ENCODE data around the gene CORIN. TPM values are rescaled to one million over a fixed set of nuclear protein-coding genes. Genes with fewer than 3 reads are reported as not detected.

Gene CORIN
- polyA plus RNA-seq (ENCODE audit: insufficient read length) = 1.4 TPM

DNA sequence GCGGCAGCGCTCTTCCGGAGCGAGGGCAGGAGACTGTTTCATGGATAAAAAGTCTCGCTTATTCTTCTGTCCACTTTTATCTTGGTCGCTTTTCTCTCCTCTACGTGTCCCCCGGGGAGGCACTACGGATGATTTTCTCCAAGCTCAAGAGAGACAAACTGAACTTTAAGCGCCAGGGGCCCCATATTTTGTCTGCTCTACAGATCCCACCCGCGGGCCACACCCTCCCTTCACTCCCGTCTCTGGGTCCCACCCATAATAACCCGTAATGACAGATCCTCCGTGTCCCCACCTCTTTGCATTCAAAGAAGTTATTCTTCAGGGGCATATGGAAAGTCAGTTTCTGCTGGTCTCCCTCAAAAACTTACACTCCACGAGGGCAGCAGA lies at the start of gene CORIN:
Gene CORIN (minus strand): TSS at position 160 of the 387 bp plus-strand sequence. CDS start 118 bp downstream, at position 42.
- DNase-seq (ENCODE audit: low read depth) = no peak

DNA sequence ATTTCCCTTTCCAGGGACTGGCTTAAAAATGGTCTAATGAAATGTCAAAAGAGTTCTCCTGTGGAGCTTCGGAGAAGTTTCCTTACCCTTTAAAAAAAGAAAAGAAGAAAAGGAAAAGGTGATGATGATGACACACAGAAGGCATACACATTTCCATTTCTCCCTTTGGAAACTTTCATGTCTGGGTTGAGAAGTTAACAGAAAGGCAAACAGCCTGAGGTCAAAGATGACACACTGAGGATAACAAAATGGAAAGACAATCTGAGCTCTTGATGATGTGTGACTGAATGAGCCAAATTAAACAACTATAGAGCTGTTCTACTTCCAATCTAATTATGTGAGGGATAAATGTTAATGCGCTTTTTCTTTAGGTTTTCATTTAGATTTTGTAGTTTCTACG lies 44.4 kb upstream of the CORIN start:
- DNase-seq (ENCODE audit: low read depth) = no peak

DNA sequence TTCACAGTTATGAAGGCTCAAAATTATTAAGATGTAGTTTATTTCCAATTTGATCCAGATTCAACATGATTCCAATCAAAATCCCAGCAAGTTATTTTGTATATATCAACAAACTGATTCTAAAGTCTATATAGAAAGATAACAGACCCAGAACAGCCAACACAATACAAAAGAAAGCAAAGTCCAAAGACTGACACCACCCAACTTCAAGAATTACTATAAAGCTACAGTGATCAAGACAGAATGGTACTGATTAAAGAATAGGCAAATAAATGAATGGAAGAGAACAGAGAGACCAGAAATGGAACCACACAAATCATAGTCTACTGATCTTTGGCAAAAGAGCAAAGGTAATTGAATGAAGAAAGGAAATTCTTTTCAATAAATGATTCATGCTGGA lies 41.6 kb upstream of the CORIN start:
- no peak for DNase-seq (ENCODE audit: low read depth)

GRCh38 chr4:47876784-47877546 lies 39.1 kb upstream of the CORIN start:
- no peak for DNase-seq (ENCODE audit: low read depth)

- DNase-seq (ENCODE audit: low read depth) = no peak
These were observed 38.4 kb upstream of the CORIN start for GRCh38 chr4:47876310-47876709.

- no peak for DNase-seq (ENCODE audit: low read depth)
These were observed 36.1 kb upstream of the CORIN start for GRCh38 chr4:47873877-47874541.

DNA sequence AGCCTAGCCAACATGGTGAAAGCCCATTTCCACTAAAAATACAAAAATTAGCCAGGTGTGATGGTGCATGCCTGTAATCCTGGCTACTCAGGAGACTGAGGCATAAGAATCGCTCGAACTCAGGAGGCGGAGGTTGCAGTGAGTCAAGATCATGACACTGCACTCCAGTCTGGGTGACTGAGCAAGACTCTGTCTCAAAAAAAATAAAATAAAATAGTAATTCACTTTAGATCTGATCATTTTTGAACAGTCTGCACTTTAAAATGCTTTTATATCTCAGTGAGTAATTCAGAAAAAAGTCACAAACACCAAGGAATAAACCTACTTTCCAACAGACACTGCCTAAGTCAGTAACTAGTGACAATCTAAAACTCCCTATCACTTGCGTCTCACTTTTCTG lies 25.6 kb upstream of the CORIN start:
- no peak for DNase-seq (ENCODE audit: low read depth)

DNA sequence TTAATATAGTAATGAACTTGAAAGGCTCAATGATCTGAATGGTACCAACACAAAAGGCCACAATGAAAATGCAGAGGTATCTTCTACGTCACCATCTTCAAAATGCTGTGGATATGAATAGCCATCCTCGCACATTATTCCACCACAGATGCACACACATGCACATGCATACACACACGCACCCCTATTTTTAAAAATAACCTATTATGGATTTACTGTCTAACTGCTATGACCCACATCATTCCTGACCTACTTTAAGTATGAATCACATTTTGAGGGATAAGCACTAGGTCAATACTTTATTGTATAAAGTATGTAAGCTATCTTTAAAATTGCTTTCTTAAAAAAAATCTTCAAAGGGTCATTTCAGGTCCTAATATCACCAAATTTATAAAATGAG lies 24.4 kb upstream of the CORIN start:
- DNase-seq (ENCODE audit: low read depth) = no peak

GRCh38 chr4:47860305-47860704 lies 22.4 kb upstream of the CORIN start:
- DNase-seq (ENCODE audit: low read depth) = no peak

DNA sequence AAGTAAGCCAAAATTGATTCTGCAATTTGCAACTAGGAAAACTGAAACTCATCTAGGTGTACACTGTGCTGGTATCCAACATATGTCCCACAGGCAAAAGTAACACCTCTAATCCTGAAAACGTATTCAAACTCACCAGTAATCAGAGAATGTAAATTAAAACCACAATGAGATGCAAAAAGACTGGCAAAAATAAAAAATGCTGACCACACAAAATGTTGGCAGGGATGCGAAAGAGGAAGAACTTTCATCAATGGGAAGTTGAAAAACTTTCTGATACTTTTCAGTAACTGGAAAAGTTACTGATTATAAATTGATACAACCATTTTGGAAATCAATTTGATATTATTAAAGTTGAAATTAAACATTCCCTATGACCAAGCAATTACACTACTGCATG lies 20.1 kb upstream of the CORIN start:
- no peak for DNase-seq (ENCODE audit: low read depth)

- no peak for DNase-seq (ENCODE audit: low read depth)
These were observed 18.8 kb upstream of the CORIN start for GRCh38 chr4:47856713-47857112.

DNA sequence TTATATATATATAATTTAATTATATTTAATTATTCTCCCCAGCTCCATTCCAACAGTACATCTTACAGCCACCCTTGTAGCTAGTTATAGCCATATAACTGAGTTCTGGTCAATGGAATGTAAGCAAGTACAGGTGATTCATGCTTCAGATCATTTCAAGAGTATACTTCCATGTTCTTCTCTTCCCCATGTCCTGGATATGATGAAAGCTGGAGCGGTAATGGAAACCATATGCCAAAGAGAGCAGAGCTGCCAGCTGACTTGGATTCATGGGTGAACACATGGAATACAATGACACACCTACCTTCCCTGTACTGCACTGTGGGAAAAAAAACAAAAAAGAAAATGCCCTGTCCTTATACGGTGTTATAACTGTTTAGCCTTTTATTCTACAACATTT lies 17.5 kb upstream of the CORIN start:
- DNase-seq (ENCODE audit: low read depth) = no peak

- DNase-seq (ENCODE audit: low read depth) = no peak
These were observed 14.3 kb upstream of the CORIN start for GRCh38 chr4:47852136-47852535.

GRCh38 chr4:47849466-47849865 lies 11.6 kb upstream of the CORIN start:
- no peak for DNase-seq (ENCODE audit: low read depth)

- DNase-seq (ENCODE audit: low read depth) = no peak
These were observed 10.2 kb upstream of the CORIN start for GRCh38 chr4:47848041-47848440.

DNA sequence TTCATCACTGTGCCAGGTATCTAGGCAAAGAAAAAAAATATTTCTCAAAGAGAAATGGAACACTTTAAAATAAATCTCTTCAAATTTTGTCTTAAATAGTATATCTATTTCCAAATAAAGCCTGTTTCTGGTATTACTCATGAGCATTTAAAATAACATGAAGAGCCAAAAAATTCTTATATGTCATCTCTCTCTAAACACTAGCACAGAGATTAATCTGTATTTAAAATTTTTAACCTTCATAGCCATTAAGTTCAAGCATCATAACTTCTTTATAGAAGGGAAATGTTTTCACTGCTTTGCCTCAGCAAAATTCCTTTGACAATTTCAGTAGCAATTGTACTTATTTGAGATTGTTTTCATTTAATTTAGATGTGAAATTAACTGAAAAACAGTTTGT lies 5.1 kb upstream of the CORIN start:
- DNase-seq (ENCODE audit: low read depth) = no peak

- DNase-seq (ENCODE audit: low read depth) = no peak
These were observed 2.4 kb upstream of the CORIN start for GRCh38 chr4:47840291-47840690.

DNA sequence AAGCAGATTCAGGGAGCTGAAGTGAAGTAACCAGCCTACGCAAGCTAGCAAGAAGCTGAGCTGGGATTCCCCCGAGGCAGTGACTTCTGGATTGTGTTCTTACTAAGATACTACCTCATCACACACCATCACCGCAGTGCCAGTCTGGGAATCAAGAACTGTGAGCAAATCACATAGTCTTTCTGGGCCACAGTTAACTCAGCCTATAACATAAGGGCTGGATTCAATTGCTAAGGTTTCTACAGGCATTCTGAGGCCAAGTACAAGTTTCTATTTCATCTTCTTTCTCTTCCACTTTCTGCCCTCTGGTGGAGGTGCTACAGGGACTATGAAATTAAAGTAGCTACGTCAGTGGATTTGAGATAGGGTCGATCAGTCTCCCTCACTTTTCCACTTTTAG lies 1.4 kb upstream of the CORIN start:
- no peak for DNase-seq (ENCODE audit: low read depth)

DNA sequence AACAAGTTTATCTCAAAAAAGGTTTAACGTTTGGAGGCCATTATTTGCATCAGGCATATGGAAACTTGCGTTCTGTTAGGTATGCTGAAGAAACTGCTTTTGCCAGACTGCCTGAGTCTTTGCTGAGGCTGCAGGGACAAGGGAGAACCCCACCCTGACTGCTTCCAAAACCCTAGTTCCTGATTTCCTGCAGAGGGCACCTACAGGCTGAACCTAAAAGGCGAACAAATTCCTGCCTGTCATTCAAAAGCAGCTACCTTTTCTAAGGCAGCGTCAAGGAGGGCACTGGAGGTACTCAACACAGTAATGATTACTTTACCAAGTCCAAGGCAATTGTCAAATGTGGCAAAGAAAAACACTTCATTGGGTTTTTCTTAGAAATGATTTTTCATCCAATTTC lies 578 bp upstream of the CORIN start:
- no peak for DNase-seq (ENCODE audit: low read depth)

GRCh38 chr4:47837094-47837907 lies 566 bp downstream of the CORIN start:
- no peak for DNase-seq (ENCODE audit: low read depth)

DNA sequence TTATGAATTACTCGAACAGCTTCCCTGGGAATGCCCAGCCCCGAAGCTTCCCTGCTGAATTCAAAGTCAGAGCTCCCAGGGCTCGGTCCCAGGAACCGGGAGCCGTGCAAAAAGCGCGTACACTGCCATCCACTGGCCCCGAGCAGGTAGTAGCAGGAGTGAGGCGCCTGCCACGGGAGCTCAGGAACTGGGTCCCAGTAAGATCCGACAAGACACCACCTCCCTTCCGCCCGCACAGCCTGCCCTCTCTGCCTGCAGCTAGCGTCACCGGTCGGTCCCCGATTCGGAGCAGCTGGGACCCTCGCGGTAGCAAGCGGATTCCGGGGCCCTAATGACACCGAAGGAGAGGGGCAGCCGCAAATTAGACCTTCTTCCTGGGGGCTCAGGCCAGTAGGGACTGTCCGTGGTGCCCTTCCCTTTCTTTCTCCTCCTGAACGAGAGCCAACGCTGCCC lies 1.2 kb downstream of the CORIN start:
- peak; percentile 36 for DNase-seq (ENCODE audit: low read depth)

DNA sequence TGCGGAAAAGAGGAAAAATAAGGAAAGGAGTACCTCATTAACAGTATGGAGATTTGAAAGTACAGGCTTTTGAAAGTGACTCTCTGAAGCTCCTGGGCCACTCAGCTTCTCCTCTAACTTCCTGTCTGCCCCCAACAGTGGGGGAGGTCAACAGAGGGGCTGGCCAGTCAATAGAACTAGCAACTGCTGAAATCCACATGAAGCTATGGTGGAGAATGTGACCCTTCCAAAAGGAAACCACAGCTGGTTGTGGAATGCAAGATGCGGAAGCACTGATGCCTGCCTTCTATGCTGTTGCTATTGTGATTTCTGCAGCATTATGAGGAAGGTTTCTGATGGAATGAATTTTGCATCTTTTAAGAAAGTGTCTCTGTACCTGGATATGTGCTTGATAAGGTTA lies 2.4 kb downstream of the CORIN start:
- DNase-seq (ENCODE audit: low read depth) = no peak

All from forelimb muscle (tissue), 1 donor.